Measurements from ENCODE around the gene INSYN2B.

Gene INSYN2B

GRCh38 chr5:169889572-169889971 is 90.7 kb downstream of the INSYN2B start:
- H3K4me3 ChIP-seq (ENCODE audit: low read depth, low read length) = no peak overlapping the region
- no peak for TF ChIP-seq CTCF (IDR thresholded peaks at IDR 0.05; ENCODE audit: low read depth, low read length)
- TF ChIP-seq MAX (IDR thresholded peaks at IDR 0.05; ENCODE audit: low read depth, low read length) = no peak
- TF ChIP-seq POLR2A (IDR thresholded peaks at IDR 0.05; ENCODE audit: extremely low read depth, insufficient read length) = no peak
- no peak for TF ChIP-seq MYC (IDR thresholded peaks at IDR 0.05; ENCODE audit: low read depth, low read length)
- DNase-seq (ENCODE audit: low read depth) = no peak

- TF ChIP-seq POLR2A (IDR thresholded peaks at IDR 0.05; ENCODE audit: extremely low read depth, insufficient read length) (no peak), MAX (IDR thresholded peaks at IDR 0.05; ENCODE audit: low read depth, low read length) (no peak), CTCF (IDR thresholded peaks at IDR 0.05; ENCODE audit: low read depth, low read length) (no peak)
- no peak overlapping the region for H3K4me3 ChIP-seq (ENCODE audit: low read depth, low read length)
- no peak for DNase-seq (ENCODE audit: low read depth)
Observed at GRCh38 chr5:169886677-169887076, 93.6 kb downstream of the INSYN2B start.

GRCh38 chr5:169886033-169886432 is 94.3 kb downstream of the INSYN2B start:
- DNase-seq (ENCODE audit: low read depth) = peak; percentile 19
- H3K4me3 ChIP-seq (ENCODE audit: low read depth, low read length) = no peak overlapping the region
- TF ChIP-seq MYC (IDR thresholded peaks at IDR 0.05; ENCODE audit: low read depth, low read length) (no peak), CTCF (IDR thresholded peaks at IDR 0.05; ENCODE audit: low read depth, low read length) (no peak), MAX (IDR thresholded peaks at IDR 0.05; ENCODE audit: low read depth, low read length) (no peak), POLR2A (IDR thresholded peaks at IDR 0.05; ENCODE audit: extremely low read depth, insufficient read length) (no peak)

- H3K4me3 ChIP-seq (ENCODE audit: low read depth, low read length) = no peak overlapping the region
- DNase-seq (ENCODE audit: low read depth) = peak; percentile 33
- TF ChIP-seq POLR2A (IDR thresholded peaks at IDR 0.05; ENCODE audit: extremely low read depth, insufficient read length) = no peak
- no peak for TF ChIP-seq MYC (IDR thresholded peaks at IDR 0.05; ENCODE audit: low read depth, low read length)
- TF ChIP-seq MAX (IDR thresholded peaks at IDR 0.05; ENCODE audit: low read depth, low read length) = no peak
- no peak for TF ChIP-seq CTCF (IDR thresholded peaks at IDR 0.05; ENCODE audit: low read depth, low read length)
Observed at GRCh38 chr5:169881702-169882303, 98.5 kb downstream of the INSYN2B start.

GRCh38 chr5:169880785-169881184 is 99.5 kb downstream of the INSYN2B start:
- no peak for DNase-seq (ENCODE audit: low read depth)
- no peak for TF ChIP-seq MYC (IDR thresholded peaks at IDR 0.05; ENCODE audit: low read depth, low read length)

GRCh38 chr5:169880012-169880663 is 100.2 kb downstream of the INSYN2B start:
- H3K4me3 ChIP-seq (ENCODE audit: low read depth, low read length) = no peak overlapping the region
- TF ChIP-seq MAX (IDR thresholded peaks at IDR 0.05; ENCODE audit: low read depth, low read length) = no peak
- TF ChIP-seq POLR2A (IDR thresholded peaks at IDR 0.05; ENCODE audit: extremely low read depth, insufficient read length) = no peak
- no peak for DNase-seq (ENCODE audit: low read depth)

More at GRCh38 chr5:169880785-169881184, 99.5 kb downstream of the INSYN2B start:
- H3K4me3 ChIP-seq (ENCODE audit: low read depth, low read length) = no peak overlapping the region
